HepG2 (cell line): Measurements from ENCODE around the gene MCM3AP. TPM values are rescaled to one million over a fixed set of nuclear protein-coding genes. Genes with fewer than 3 reads are reported as not detected.

Source experiments
- CAMTA2 ChIP-seq: sonication (generic); formaldehyde crosslinking; IDR thresholded peaks from 2 replicates; pipeline ENCODE4 v1.4.0; 2020; ENCODE audit warnings: mild to moderate bottlenecking, missing genetic modification reagents, borderline replicate concordance
- CEBPG ChIP-seq: IDR thresholded peaks from 2 replicates; pipeline ENCODE4 v1.6.1; 2016
- ETV5 ChIP-seq: IDR thresholded peaks from 2 replicates; pipeline ENCODE4 v1.6.1; 2018; ENCODE audit warnings: missing biosample characterization, missing genetic modification reagents, inconsistent platforms, borderline replicate concordance
- HMG20A ChIP-seq: IDR thresholded peaks from 2 replicates; pipeline ENCODE4 v1.6.1; 2016; ENCODE audit warnings: borderline replicate concordance
- HNRNPLL ChIP-seq: fragments of 200-400 bp; formaldehyde crosslinking; IDR thresholded peaks from 2 replicates; pipeline ENCODE4 v1.6.1; 2017; ENCODE audit warnings: mild to moderate bottlenecking, low read depth, low read length; ENCODE audit not compliant: poor library complexity, severe bottlenecking
- NCOA5 ChIP-seq: sonication (generic); formaldehyde crosslinking; IDR thresholded peaks from 2 replicates; pipeline ENCODE4 v1.4.0; 2020; ENCODE audit warnings: missing genetic modification reagents
- REXO4 ChIP-seq: sonication (generic); formaldehyde crosslinking; IDR thresholded peaks from 2 replicates; pipeline ENCODE4 v1.8.0; 2022; ENCODE audit warnings: missing genetic modification reagents, mild to moderate bottlenecking, borderline replicate concordance
- THYN1 ChIP-seq: sonication (generic); formaldehyde crosslinking; IDR thresholded peaks from 2 replicates; pipeline ENCODE4 v1.8.1; 2023; ENCODE audit warnings: low read depth, mild to moderate bottlenecking, moderate library complexity, missing genetic modification reagents, borderline replicate concordance
- TRIM24 ChIP-seq: sonication (generic); formaldehyde crosslinking; IDR thresholded peaks from 2 replicates; pipeline ENCODE4 v1.8.0; 2022; ENCODE audit warnings: mild to moderate bottlenecking, missing genetic modification reagents
- ZKSCAN8 ChIP-seq: IDR thresholded peaks from 2 replicates; pipeline ENCODE4 v1.6.1; 2016; ENCODE audit warnings: borderline replicate concordance, missing genetic modification reagents, missing compliant biosample characterization
- ZNF382 ChIP-seq: sonication (generic); formaldehyde crosslinking; IDR thresholded peaks from 2 replicates; pipeline ENCODE4 v1.5.0; 2020; ENCODE audit warnings: missing genetic modification reagents, mild to moderate bottlenecking, borderline replicate concordance
- ZNF878 ChIP-seq: sonication (generic); formaldehyde crosslinking; IDR thresholded peaks from 2 replicates; pipeline ENCODE4 v1.8.1; 2023; ENCODE audit warnings: mild to moderate bottlenecking, missing genetic modification reagents, moderate library complexity
- ZSCAN20 ChIP-seq: sonication (generic); formaldehyde crosslinking; IDR thresholded peaks from 2 replicates; pipeline ENCODE4 v1.4.0; 2020; ENCODE audit warnings: missing genetic modification reagents, mild to moderate bottlenecking, borderline replicate concordance
- polyA plus RNA-seq, 8 experiments: library from polyadenylated mRNA; depleted of rRNA in 3 of 8; stranded (reverse) in 7 of 8; unstranded in 1 of 8; fragments of >200 nt; fragmentation: Illumina TruSeq in 4 of 8; extraction: Trizol in 4 of 8; gene quantifications; 2 replicates each; pipeline versions ENCODE4 v1.2.1 to v1.2.3, GENCODE V29; 2011 to 2016; ENCODE audit warnings: low read depth in 4 of 8, missing spikeins in 1 of 8, mixed read lengths in 1 of 8; ENCODE audit not compliant: insufficient read depth in 1 of 8
- total RNA-seq, 5 experiments: library from RNA; depleted of rRNA; stranded (reverse); fragments of >200 nt; fragmentation: Illumina TruSeq; extraction: Trizol; gene quantifications; 2 replicates each; pipeline ENCODE4 v1.2.3, GENCODE V29; 2016; ENCODE audit warnings: low read depth in 1 of 5
- TF ChIP-seq, protein P1 (sequence below): sonication (generic); formaldehyde crosslinking; IDR thresholded peaks from 2 replicates; pipeline ENCODE4 v1.5.1; 2020; ENCODE audit warnings: mild to moderate bottlenecking, missing genetic modification reagents
- TF ChIP-seq, protein P2 (sequence below): sonication (generic); formaldehyde crosslinking; IDR thresholded peaks from 2 replicates; pipeline ENCODE4 v1.5.0; 2020; ENCODE audit warnings: missing genetic modification reagents
- TF ChIP-seq, protein P3 (sequence below): IDR thresholded peaks from 2 replicates; pipeline ENCODE4 v1.6.1; 2016; ENCODE audit warnings: missing compliant biosample characterization, missing genetic modification reagents, borderline replicate concordance
- TF ChIP-seq, protein P4 (sequence below): IDR thresholded peaks from 2 replicates; pipeline ENCODE4 v1.6.1; 2016; ENCODE audit warnings: control low read depth
- TF ChIP-seq, protein P5 (sequence below): sonication (generic); formaldehyde crosslinking; IDR thresholded peaks from 2 replicates; pipeline ENCODE4 v1.5.0; 2020; ENCODE audit warnings: mild to moderate bottlenecking, missing genetic modification reagents

MCM3AP gene
- total and polyA plus RNA-seq, 2 of the 13 experiments (the other 11 are each of a cell fraction or from before 2014, with no cell fraction given) = 27.0 to 54.7 TPM

DNA sequence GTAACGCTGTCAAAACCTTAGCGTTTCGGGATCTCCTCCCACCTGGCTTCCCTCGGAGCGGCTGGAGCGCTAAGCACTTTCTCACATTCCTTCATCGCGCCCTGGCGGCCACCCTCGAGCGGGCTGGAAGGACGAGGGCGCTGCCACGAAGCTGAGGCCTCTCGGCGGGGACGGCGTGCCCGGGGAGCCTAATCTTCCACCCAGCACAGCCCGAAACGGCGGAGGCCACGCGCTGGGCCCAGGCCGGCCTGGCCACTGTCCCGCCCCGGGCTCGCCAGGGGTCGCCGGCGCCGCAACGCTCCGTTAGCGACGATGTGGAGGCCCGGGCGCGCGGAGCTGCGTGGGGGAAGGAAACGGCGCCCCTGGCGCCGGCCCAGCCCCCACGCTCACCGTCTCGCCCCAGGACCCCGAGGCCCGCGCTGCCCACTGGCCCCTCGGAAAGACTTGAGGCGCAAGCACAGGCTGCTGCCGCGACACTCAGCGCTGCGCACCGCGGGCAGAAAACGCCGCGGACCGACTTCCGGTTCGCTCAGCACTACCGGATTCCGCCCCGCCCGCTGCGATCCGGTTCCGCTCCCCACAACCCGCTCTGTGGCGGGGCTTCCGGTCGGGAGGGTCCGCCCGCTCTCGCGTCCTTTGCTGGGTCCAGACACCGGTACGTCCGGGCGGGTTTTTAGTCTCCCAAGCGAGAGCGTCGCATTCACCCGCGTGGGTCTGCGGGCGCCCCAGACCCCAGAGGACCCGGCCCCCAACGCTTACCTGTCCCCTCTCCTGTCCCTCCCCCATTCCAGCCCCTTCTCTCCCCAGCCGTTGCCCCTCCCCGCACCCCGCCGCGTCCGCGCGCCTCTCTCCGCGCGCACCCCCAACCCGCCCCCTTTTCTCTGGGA is 593 bp upstream of the MCM3AP start, which contains the start of gene YBEY (continued):
- TF ChIP-seq, protein P1, sequence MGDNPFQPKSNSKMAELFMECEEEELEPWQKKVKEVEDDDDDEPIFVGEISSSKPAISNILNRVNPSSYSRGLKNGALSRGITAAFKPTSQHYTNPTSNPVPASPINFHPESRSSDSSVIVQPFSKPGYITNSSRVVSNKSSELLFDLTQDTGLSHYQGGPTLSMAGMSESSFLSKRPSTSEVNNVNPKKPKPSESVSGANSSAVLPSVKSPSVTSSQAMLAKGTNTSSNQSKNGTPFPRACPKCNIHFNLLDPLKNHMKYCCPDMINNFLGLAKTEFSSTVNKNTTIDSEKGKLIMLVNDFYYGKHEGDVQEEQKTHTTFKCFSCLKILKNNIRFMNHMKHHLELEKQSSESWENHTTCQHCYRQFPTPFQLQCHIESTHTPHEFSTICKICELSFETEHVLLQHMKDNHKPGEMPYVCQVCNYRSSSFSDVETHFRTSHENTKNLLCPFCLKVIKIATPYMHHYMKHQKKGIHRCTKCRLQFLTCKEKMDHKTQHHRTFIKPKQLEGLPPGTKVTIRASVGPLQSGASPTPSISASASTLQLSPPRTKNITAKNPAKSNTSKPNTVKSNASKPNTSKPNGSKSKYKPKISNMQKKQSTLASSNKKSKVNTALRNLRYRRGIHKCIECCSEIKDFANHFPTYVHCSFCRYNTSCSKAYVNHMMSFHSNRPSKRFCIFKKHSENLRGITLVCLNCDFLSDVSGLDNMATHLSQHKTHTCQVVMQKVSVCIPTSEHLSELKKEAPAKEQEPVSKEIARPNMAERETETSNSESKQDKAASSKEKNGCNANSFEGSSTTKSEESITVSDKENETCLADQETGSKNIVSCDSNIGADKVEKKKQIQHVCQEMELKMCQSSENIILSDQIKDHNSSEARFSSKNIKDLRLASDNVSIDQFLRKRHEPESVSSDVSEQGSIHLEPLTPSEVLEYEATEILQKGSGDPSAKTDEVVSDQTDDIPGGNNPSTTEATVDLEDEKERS = peak; percentile 69; the same call in 1 of the 2 replicates
- TF ChIP-seq HMG20A (no peak), ZSCAN20 (CRISPR knock-in tag) (peak; percentile 95), CEBPG (CRISPR knock-in tag) (0 out of 2 replicates have a peak, but pooled peaks have one; percentile 7), HNRNPLL (peak; percentile 77), THYN1 (CRISPR knock-in tag) (peak; percentile 49; the same call in 1 of the 2 replicates), ZNF382 (CRISPR knock-in tag) (no peak), ETV5 (CRISPR knock-in tag) (peak; percentile 89), ZKSCAN8 (CRISPR knock-in tag) (no peak; the same call in 1 of the 2 replicates), NCOA5 (CRISPR knock-in tag) (no peak), REXO4 (CRISPR knock-in tag) (no peak), TRIM24 (no peak), CAMTA2 (CRISPR knock-in tag) (0 out of 2 replicates have a peak, but pooled peaks have one; percentile 86), ZNF878 (CRISPR knock-in tag) (peak; percentile 54; the same call in 1 of the 2 replicates)
- TF ChIP-seq, protein P2, sequence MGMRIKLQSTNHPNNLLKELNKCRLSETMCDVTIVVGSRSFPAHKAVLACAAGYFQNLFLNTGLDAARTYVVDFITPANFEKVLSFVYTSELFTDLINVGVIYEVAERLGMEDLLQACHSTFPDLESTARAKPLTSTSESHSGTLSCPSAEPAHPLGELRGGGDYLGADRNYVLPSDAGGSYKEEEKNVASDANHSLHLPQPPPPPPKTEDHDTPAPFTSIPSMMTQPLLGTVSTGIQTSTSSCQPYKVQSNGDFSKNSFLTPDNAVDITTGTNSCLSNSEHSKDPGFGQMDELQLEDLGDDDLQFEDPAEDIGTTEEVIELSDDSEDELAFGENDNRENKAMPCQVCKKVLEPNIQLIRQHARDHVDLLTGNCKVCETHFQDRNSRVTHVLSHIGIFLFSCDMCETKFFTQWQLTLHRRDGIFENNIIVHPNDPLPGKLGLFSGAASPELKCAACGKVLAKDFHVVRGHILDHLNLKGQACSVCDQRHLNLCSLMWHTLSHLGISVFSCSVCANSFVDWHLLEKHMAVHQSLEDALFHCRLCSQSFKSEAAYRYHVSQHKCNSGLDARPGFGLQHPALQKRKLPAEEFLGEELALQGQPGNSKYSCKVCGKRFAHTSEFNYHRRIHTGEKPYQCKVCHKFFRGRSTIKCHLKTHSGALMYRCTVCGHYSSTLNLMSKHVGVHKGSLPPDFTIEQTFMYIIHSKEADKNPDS (CRISPR knock-in tag) = no peak
- TF ChIP-seq, protein P3, sequence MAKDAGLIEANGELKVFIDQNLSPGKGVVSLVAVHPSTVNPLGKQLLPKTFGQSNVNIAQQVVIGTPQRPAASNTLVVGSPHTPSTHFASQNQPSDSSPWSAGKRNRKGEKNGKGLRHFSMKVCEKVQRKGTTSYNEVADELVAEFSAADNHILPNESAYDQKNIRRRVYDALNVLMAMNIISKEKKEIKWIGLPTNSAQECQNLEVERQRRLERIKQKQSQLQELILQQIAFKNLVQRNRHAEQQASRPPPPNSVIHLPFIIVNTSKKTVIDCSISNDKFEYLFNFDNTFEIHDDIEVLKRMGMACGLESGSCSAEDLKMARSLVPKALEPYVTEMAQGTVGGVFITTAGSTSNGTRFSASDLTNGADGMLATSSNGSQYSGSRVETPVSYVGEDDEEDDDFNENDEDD (CRISPR knock-in tag) = peak; percentile 61; the same call in 1 of the 2 replicates
- TF ChIP-seq, protein P4, sequence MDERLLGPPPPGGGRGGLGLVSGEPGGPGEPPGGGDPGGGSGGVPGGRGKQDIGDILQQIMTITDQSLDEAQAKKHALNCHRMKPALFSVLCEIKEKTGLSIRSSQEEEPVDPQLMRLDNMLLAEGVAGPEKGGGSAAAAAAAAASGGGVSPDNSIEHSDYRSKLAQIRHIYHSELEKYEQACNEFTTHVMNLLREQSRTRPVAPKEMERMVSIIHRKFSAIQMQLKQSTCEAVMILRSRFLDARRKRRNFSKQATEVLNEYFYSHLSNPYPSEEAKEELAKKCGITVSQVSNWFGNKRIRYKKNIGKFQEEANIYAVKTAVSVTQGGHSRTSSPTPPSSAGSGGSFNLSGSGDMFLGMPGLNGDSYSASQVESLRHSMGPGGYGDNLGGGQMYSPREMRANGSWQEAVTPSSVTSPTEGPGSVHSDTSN (CRISPR knock-in tag) = no peak
- TF ChIP-seq, protein P5, sequence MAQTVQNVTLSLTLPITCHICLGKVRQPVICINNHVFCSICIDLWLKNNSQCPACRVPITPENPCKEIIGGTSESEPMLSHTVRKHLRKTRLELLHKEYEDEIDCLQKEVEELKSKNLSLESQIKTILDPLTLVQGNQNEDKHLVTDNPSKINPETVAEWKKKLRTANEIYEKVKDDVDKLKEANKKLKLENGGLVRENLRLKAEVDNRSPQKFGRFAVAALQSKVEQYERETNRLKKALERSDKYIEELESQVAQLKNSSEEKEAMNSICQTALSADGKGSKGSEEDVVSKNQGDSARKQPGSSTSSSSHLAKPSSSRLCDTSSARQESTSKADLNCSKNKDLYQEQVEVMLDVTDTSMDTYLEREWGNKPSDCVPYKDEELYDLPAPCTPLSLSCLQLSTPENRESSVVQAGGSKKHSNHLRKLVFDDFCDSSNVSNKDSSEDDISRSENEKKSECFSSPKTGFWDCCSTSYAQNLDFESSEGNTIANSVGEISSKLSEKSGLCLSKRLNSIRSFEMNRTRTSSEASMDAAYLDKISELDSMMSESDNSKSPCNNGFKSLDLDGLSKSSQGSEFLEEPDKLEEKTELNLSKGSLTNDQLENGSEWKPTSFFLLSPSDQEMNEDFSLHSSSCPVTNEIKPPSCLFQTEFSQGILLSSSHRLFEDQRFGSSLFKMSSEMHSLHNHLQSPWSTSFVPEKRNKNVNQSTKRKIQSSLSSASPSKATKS (CRISPR knock-in tag) = no peak
